HepG2 (cell line): ENCODE results near the gene LSR. TPM values are rescaled to one million over a fixed set of nuclear protein-coding genes. Genes with fewer than 3 reads are reported as not detected.

ENCODE experiments used
- CREBL2 ChIP-seq: sonication (generic); formaldehyde crosslinking; IDR thresholded peaks from 2 replicates; pipeline ENCODE4 v1.8.1; 2023; ENCODE audit warnings: missing genetic modification reagents, mild to moderate bottlenecking, borderline replicate concordance
- ESRRA ChIP-seq: sonication (generic); formaldehyde crosslinking; IDR thresholded peaks from 2 replicates; pipeline ENCODE4 v1.5.1; 2020; ENCODE audit warnings: mild to moderate bottlenecking, low read depth, missing genetic modification reagents
- FOXA1 ChIP-seq, 2 experiments: fragments of 450-650 bp in 1 of 2; sonication (generic) in 1 of 2; formaldehyde crosslinking in 1 of 2; IDR thresholded peaks; 2 replicates each; pipeline versions ENCODE4 v1.4.0 to v1.6.1; 2016 to 2020; ENCODE audit warnings: missing genetic modification reagents in 1 of 2
- LBX2 ChIP-seq: sonication (generic); formaldehyde crosslinking; IDR thresholded peaks from 2 replicates; pipeline ENCODE4 v1.5.0; 2020; ENCODE audit warnings: missing genetic modification reagents, mild to moderate bottlenecking, borderline replicate concordance
- MED1 ChIP-seq: sonication (generic); formaldehyde crosslinking; IDR thresholded peaks from 2 replicates; pipeline ENCODE4 v1.4.0; 2020; ENCODE audit warnings: missing genetic modification reagents
- NFKB2 ChIP-seq: sonication (generic); formaldehyde crosslinking; IDR thresholded peaks from 2 replicates; pipeline ENCODE4 v1.4.0; 2020; ENCODE audit warnings: missing genetic modification reagents, borderline replicate concordance
- PAXIP1 ChIP-seq: sonication (generic); formaldehyde crosslinking; conservative IDR thresholded peaks from 2 replicates; pipeline ENCODE4 v1.4.0; 2020; ENCODE audit warnings: mild to moderate bottlenecking, missing genetic modification reagents, moderate library complexity
- PREB ChIP-seq: sonication (generic); formaldehyde crosslinking; IDR thresholded peaks from 2 replicates; pipeline ENCODE4 v1.4.0; 2020; ENCODE audit warnings: missing genetic modification reagents
- RAD51 ChIP-seq: fragments of 450-650 bp; IDR thresholded peaks from 2 replicates; pipeline ENCODE4 v1.6.1; 2016; ENCODE audit warnings: borderline replicate concordance
- SOX6 ChIP-seq, 2 experiments: fragments of 450-650 bp in 1 of 2; sonication (generic) in 1 of 2; formaldehyde crosslinking in 1 of 2; IDR thresholded peaks; 2 replicates each; pipeline versions ENCODE4 v1.4.0 to v1.6.1; 2017 to 2020; ENCODE audit warnings: antibody characterized with exemption in 1 of 2, mild to moderate bottlenecking in 1 of 2, missing genetic modification reagents in 1 of 2
- TARDBP ChIP-seq: sonication (generic); formaldehyde crosslinking; IDR thresholded peaks from 2 replicates; pipeline ENCODE4 v1.8.0; 2022; ENCODE audit warnings: mild to moderate bottlenecking, missing genetic modification reagents
- USF2 ChIP-seq, 2 experiments: sonication (generic) in 1 of 2; formaldehyde crosslinking in 1 of 2; IDR thresholded peaks; 2 replicates each; pipeline versions ENCODE4 v1.5.1 to v1.6.1; 2011 to 2020; ENCODE audit warnings: borderline replicate concordance in 1 of 2, low read depth in 1 of 2, low read length in 1 of 2, mild to moderate bottlenecking in 1 of 2, missing genetic modification reagents in 1 of 2, moderate library complexity in 1 of 2
- ZBTB3 ChIP-seq: sonication (generic); formaldehyde crosslinking; IDR thresholded peaks from 2 replicates; pipeline ENCODE4 v1.4.0; 2020; ENCODE audit warnings: low read depth, mild to moderate bottlenecking, moderate library complexity, missing genetic modification reagents, borderline replicate concordance
- ZNF33A ChIP-seq: sonication (generic); formaldehyde crosslinking; IDR thresholded peaks from 2 replicates; pipeline ENCODE4 v1.5.1; 2020; ENCODE audit warnings: missing genetic modification reagents, mild to moderate bottlenecking, moderate library complexity, borderline replicate concordance
- ZNF501 ChIP-seq: sonication (generic); formaldehyde crosslinking; IDR thresholded peaks from 2 replicates; pipeline ENCODE4 v1.5.1; 2020; ENCODE audit warnings: mild to moderate bottlenecking, moderate library complexity, missing genetic modification reagents
- ZNF550 ChIP-seq: sonication (generic); formaldehyde crosslinking; IDR thresholded peaks from 2 replicates; pipeline ENCODE4 v1.4.0; 2020; ENCODE audit warnings: mild to moderate bottlenecking, missing genetic modification reagents, borderline replicate concordance
- ZNF672 ChIP-seq: sonication (generic); formaldehyde crosslinking; IDR thresholded peaks from 2 replicates; pipeline ENCODE4 v1.8.1; 2022; ENCODE audit warnings: missing genetic modification reagents
- ZNF775 ChIP-seq: sonication (generic); formaldehyde crosslinking; IDR thresholded peaks from 2 replicates; pipeline ENCODE4 v1.4.0; 2020; ENCODE audit warnings: missing genetic modification reagents, mild to moderate bottlenecking, moderate library complexity, borderline replicate concordance
- polyA plus RNA-seq, 8 experiments: library from polyadenylated mRNA; depleted of rRNA in 3 of 8; stranded (reverse) in 7 of 8; unstranded in 1 of 8; fragments of >200 nt; fragmentation: Illumina TruSeq in 4 of 8; extraction: Trizol in 4 of 8; gene quantifications; 2 replicates each; pipeline versions ENCODE4 v1.2.1 to v1.2.3, GENCODE V29; 2011 to 2016; ENCODE audit warnings: low read depth in 4 of 8, missing spikeins in 1 of 8, mixed read lengths in 1 of 8; ENCODE audit not compliant: insufficient read depth in 1 of 8
- total RNA-seq, 5 experiments: library from RNA; depleted of rRNA; stranded (reverse); fragments of >200 nt; fragmentation: Illumina TruSeq; extraction: Trizol; gene quantifications; 2 replicates each; pipeline ENCODE4 v1.2.3, GENCODE V29; 2016; ENCODE audit warnings: low read depth in 1 of 5

Gene LSR
- total and polyA plus RNA-seq, 2 of the 13 experiments (the other 11 are each of a cell fraction or from before 2014, with no cell fraction given), result 29.2 to 79.2 TPM

GRCh38 chr19:35247526-35248309 is 1.1 kb upstream of the LSR start (continued):
- TF ChIP-seq ZBTB3 (CRISPR knock-in tag) (no peak; the same call in 1 of the 2 replicates), SOX6 (IDR thresholded peaks at IDR 0.05) (no peak), SOX6 (CRISPR knock-in tag; IDR thresholded peaks at IDR 0.05) (peak; percentile 11; the same call in 1 of the 2 replicates), PAXIP1 (peak; percentile 19; the same call in 1 of the 2 replicates), ZNF33A (no peak), ZNF550 (no peak), CREBL2 (no peak), PREB (no peak), MED1 (CRISPR knock-in tag) (peak; percentile 54; the same call in 1 of the 2 replicates), LBX2 (CRISPR knock-in tag) (no peak), USF2 (IDR thresholded peaks at IDR 0.05; ENCODE audit: low read depth, low read length) (no peak), USF2 (CRISPR knock-in tag; IDR thresholded peaks at IDR 0.05; ENCODE audit: borderline replicate concordance) (no peak), ZNF775 (CRISPR knock-in tag) (peak; percentile 27; the same call in 1 of the 2 replicates), ZNF672 (CRISPR knock-in tag) (no peak), ESRRA (CRISPR knock-in tag) (no peak), TARDBP (CRISPR knock-in tag) (no peak), FOXA1 (IDR thresholded peaks at IDR 0.05) (no peak), FOXA1 (CRISPR knock-in tag; IDR thresholded peaks at IDR 0.05) (no peak), NFKB2 (CRISPR knock-in tag) (peak; percentile 47; the same call in 1 of the 2 replicates), ZNF501 (peak; percentile 55), RAD51 (no peak)
